ENCODE measurements around the gene CHGA. TPM values are rescaled to one million over a fixed set of nuclear protein-coding genes. Genes with fewer than 3 reads are reported as not detected.

Gene CHGA
- total and polyA plus RNA-seq, 12 donors, result 0.54 to 3,883 (median 760) TPM; not detected in 1

DNA sequence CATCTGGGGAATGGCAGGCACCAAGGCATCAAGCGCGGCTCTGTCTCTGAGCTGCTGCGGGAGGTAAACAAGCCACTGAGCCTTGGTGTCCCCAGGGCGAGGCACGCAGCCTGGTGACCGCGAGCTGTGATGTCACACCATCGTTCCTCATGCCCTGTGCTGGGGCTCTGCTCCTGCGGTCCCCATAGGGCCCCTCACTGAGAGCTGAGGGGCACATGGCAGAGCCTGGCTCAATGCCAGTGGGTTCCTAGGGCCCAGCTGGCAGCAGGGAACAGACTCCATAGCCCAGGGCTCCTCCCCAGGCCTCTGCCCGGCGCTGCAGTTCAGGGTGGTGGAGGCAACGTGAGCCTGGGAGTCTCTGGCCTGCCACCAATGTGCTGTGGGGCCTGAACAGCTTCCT, 22.6 kb downstream of the CHGA start:
- WGBS, 4 donors, result 93 to 100% (median 95%) methylated on average over 3 to 12 of the region's 12 CpGs
- H3K27me3 ChIP-seq, result no peaks in the 10 kb centered on the region
- no peak for TF ChIP-seq POLR2A (IDR thresholded peaks at IDR 0.05)
- TF ChIP-seq, protein P1, sequence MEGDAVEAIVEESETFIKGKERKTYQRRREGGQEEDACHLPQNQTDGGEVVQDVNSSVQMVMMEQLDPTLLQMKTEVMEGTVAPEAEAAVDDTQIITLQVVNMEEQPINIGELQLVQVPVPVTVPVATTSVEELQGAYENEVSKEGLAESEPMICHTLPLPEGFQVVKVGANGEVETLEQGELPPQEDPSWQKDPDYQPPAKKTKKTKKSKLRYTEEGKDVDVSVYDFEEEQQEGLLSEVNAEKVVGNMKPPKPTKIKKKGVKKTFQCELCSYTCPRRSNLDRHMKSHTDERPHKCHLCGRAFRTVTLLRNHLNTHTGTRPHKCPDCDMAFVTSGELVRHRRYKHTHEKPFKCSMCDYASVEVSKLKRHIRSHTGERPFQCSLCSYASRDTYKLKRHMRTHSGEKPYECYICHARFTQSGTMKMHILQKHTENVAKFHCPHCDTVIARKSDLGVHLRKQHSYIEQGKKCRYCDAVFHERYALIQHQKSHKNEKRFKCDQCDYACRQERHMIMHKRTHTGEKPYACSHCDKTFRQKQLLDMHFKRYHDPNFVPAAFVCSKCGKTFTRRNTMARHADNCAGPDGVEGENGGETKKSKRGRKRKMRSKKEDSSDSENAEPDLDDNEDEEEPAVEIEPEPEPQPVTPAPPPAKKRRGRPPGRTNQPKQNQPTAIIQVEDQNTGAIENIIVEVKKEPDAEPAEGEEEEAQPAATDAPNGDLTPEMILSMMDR (IDR thresholded peaks at IDR 0.05), result no peak
- DNase-seq, result no peak
- H3K4me1 ChIP-seq (replicated peaks in 1 of 2), result no peaks in the 10 kb centered on the region
- H3K4me3 ChIP-seq, result no peak overlapping the region
- intact Hi-C loops (cut with DNase I), result no loop called here
- no peak overlapping the region for H3K27ac ChIP-seq
- no peaks in the 10 kb centered on the region for H3K9me3 ChIP-seq (replicated peaks in 1 of 3)
- peaks cover 0 to 10% of the 10 kb centered on the region in 2 donors for H3K36me3 ChIP-seq (replicated peaks in 1 of 2)

GRCh38 chr14:92945959-92946846, 23.3 kb downstream of the CHGA start:
- Histone ChIP-seq H3K36me3 (replicated peaks in 1 of 2) (peaks cover 0 to 10% of the 10 kb centered on the region in 2 donors), H3K27me3 (no peaks in the 10 kb centered on the region), H3K27ac (no peak overlapping the region), H3K4me1 (replicated peaks in 1 of 2) (no peaks in the 10 kb centered on the region), H3K9me3 (replicated peaks in 1 of 3) (no peaks in the 10 kb centered on the region), H3K4me3 (no peak overlapping the region)
- peak in 6 of 7 donors; percentile 23 to 82 (median 45) for DNase-seq
- intact Hi-C loops (cut with DNase I), result no loop called here
- TF ChIP-seq POLR2A (IDR thresholded peaks at IDR 0.05), result no peak
- TF ChIP-seq, protein P1 (IDR thresholded peaks at IDR 0.05), result no peak
- 75 to 85% (median 82%) methylated on average over 22 to 38 of the region's 38 CpGs for WGBS, 4 donors

- 88 to 96% (median 94%) methylated on average over 10 to 12 of the region's 12 CpGs for WGBS, 4 donors
- no peak overlapping the region for H3K27ac ChIP-seq
These were observed 24.0 kb downstream of the CHGA start for GRCh38 chr14:92946847-92947545.

DNA sequence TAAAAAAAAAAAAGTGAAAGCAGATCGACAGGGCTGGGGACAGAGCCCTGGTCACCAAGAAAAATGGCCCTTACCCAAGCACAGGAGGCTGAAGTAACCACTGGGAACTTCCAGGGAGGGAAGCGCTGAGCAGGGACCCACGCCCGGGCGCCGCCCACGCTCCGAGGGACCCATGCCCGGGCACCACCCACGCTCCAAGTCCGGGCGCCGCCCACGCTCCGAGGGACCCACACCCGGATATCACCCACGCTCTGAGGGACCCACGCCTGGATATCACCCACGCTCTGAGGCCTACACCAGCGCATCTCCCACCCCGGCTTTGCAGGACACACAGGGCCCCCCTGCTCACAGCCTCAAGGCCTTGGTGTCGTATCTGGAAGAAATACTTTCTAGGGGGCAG, 25.7 kb downstream of the CHGA start:
- H3K36me3 ChIP-seq (replicated peaks in 1 of 2), result peaks cover 0 to 10% of the 10 kb centered on the region in 2 donors
- no peaks in the 10 kb centered on the region for H3K4me1 ChIP-seq (replicated peaks in 1 of 2)

More at GRCh38 chr14:92946847-92947545, 24.0 kb downstream of the CHGA start:
- Histone ChIP-seq H3K27me3 (no peaks in the 10 kb centered on the region), H3K9me3 (replicated peaks in 1 of 3) (no peaks in the 10 kb centered on the region), H3K4me3 (no peak overlapping the region), H3K4me1 (replicated peaks in 1 of 2) (no peaks in the 10 kb centered on the region), H3K36me3 (replicated peaks in 1 of 2) (peaks cover 0 to 10% of the 10 kb centered on the region in 2 donors)
- DNase-seq, result no peak
- intact Hi-C loops (cut with DNase I), result no loop called here
- TF ChIP-seq, protein P1 (IDR thresholded peaks at IDR 0.05), result no peak
- no peak for TF ChIP-seq POLR2A (IDR thresholded peaks at IDR 0.05)

More for the DNA sequence above, 25.7 kb downstream of the CHGA start:
- TF ChIP-seq POLR2A (IDR thresholded peaks at IDR 0.05), result no peak
- TF ChIP-seq, protein P1 (IDR thresholded peaks at IDR 0.05), result no peak
- intact Hi-C loops (cut with DNase I), result no loop called here
- 95 to 98% (median 96%) methylated on average over 22 of the region's 22 CpGs for WGBS, 4 donors
- H3K9me3 ChIP-seq (replicated peaks in 1 of 3), result no peaks in the 10 kb centered on the region
- H3K27me3 ChIP-seq, result no peaks in the 10 kb centered on the region
- no peak for DNase-seq
- H3K27ac ChIP-seq, result no peak overlapping the region
- no peak overlapping the region for H3K4me3 ChIP-seq
